Measurements from ENCODE around the gene FSHR. TPM values are rescaled to one million over a fixed set of nuclear protein-coding genes. Genes with fewer than 3 reads are reported as not detected.

Gene FSHR
- total RNA-seq, 1 donor from 2014 or later: not detected

- no peaks in the 10 kb centered on the region for H3K36me3 Mint-ChIP-seq
- H3K27me3 Mint-ChIP-seq (ENCODE audit: insufficient read depth, low read depth): no peaks in the 10 kb centered on the region
- Histone ChIP-seq H3F3A (ENCODE audit: low read depth) (no peaks in the 10 kb centered on the region), H3K36me3 (no peaks in the 10 kb centered on the region), H4K20me1 (ENCODE audit: low read depth) (no peaks in the 10 kb centered on the region), H3K9me3 (ENCODE audit: low read depth) (no peaks in the 10 kb centered on the region), H3K4me1 (peaks cover 9% of the 10 kb centered on the region), H3K27ac (no peak overlapping the region), H3K9ac (no peak overlapping the region), H3K4me3 (no peak overlapping the region), H3K27me3 (no peaks in the 10 kb centered on the region), H2AFZ (replicated peaks) (no peak overlapping the region), H3K79me2 (ENCODE audit: low read depth) (no peaks in the 10 kb centered on the region), H3K4me2 (no peak overlapping the region)
- H3K4me3 Mint-ChIP-seq: no peak overlapping the region
- no peak for TF ChIP-seq CTCF (IDR thresholded peaks at IDR 0.05)
- TF ChIP-seq EZH2phosphoT487 (IDR thresholded peaks at IDR 0.05): no peak
- no peak for TF ChIP-seq EZH2 (IDR thresholded peaks at IDR 0.05)
- H3K27ac Mint-ChIP-seq: no peak overlapping the region
- H3K9me3 Mint-ChIP-seq: no peaks in the 10 kb centered on the region
- DNase-seq (ENCODE audit: low spot score): no peak
- peaks cover 26% of the 10 kb centered on the region for H3K4me1 Mint-ChIP-seq
Observed at GRCh38 chr2:49042488-49042887, 111.8 kb downstream of the FSHR start.

GRCh38 chr2:49041061-49041460 is 113.3 kb downstream of the FSHR start:
- Histone ChIP-seq H3F3A (ENCODE audit: low read depth) (no peaks in the 10 kb centered on the region), H3K9ac (no peak overlapping the region), H4K20me1 (ENCODE audit: low read depth) (no peaks in the 10 kb centered on the region), H3K27me3 (no peaks in the 10 kb centered on the region), H2AFZ (replicated peaks) (no peak overlapping the region), H3K4me1 (peaks cover 9% of the 10 kb centered on the region), H3K27ac (no peak overlapping the region), H3K36me3 (no peaks in the 10 kb centered on the region), H3K79me2 (ENCODE audit: low read depth) (no peaks in the 10 kb centered on the region), H3K4me2 (no peak overlapping the region), H3K4me3 (no peak overlapping the region), H3K9me3 (ENCODE audit: low read depth) (no peaks in the 10 kb centered on the region)
- H3K27me3 Mint-ChIP-seq (ENCODE audit: insufficient read depth, low read depth): no peaks in the 10 kb centered on the region
- H3K36me3 Mint-ChIP-seq: no peaks in the 10 kb centered on the region
- peaks cover 26% of the 10 kb centered on the region for H3K4me1 Mint-ChIP-seq
- H3K9me3 Mint-ChIP-seq: no peaks in the 10 kb centered on the region
- no peak for DNase-seq (ENCODE audit: low spot score)
- no peak overlapping the region for H3K4me3 Mint-ChIP-seq
- H3K27ac Mint-ChIP-seq: no peak overlapping the region
- TF ChIP-seq EZH2 (IDR thresholded peaks at IDR 0.05) (no peak), CTCF (IDR thresholded peaks at IDR 0.05) (no peak), EZH2phosphoT487 (IDR thresholded peaks at IDR 0.05) (no peak)

DNA sequence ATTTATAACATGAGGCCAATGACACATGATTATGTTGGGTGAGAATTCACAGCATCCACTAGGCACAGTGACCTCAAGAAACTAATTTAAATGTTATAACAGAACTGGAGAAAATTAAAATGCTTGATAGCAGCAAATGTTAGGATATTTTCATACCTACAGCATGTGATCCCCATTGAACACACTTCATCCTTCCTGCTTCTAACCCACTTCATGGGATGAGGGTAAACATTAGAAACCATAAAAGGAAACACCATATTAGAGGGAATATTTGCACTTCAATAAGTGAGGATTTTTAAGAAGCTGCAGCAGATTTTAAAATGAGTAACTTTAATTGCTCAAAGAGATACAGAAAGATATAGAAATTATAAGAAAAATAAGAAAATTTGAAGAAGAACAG is 117.1 kb downstream of the FSHR start:
- Histone ChIP-seq H3K9ac (no peak overlapping the region), H3K4me3 (no peak overlapping the region), H3K4me2 (no peak overlapping the region), H2AFZ (replicated peaks) (no peak overlapping the region), H3K27me3 (no peaks in the 10 kb centered on the region), H3K79me2 (ENCODE audit: low read depth) (no peaks in the 10 kb centered on the region), H3K4me1 (no peaks in the 10 kb centered on the region), H3K27ac (no peak overlapping the region), H3F3A (ENCODE audit: low read depth) (no peaks in the 10 kb centered on the region), H4K20me1 (ENCODE audit: low read depth) (no peaks in the 10 kb centered on the region), H3K36me3 (no peaks in the 10 kb centered on the region), H3K9me3 (ENCODE audit: low read depth) (no peaks in the 10 kb centered on the region)
- H3K27ac Mint-ChIP-seq: no peak overlapping the region
- TF ChIP-seq CTCF (IDR thresholded peaks at IDR 0.05) (no peak), EZH2 (IDR thresholded peaks at IDR 0.05) (no peak), EZH2phosphoT487 (IDR thresholded peaks at IDR 0.05) (no peak)
- no peaks in the 10 kb centered on the region for H3K36me3 Mint-ChIP-seq
- peaks cover 10% of the 10 kb centered on the region for H3K4me1 Mint-ChIP-seq
- no peaks in the 10 kb centered on the region for H3K9me3 Mint-ChIP-seq
- DNase-seq (ENCODE audit: low spot score): no peak
- H3K4me3 Mint-ChIP-seq: no peak overlapping the region
- no peaks in the 10 kb centered on the region for H3K27me3 Mint-ChIP-seq (ENCODE audit: insufficient read depth, low read depth)
